Measurements from ENCODE around the gene CCDC27. TPM values are rescaled to one million over a fixed set of nuclear protein-coding genes. Genes with fewer than 3 reads are reported as not detected.

Gene CCDC27
- total RNA-seq, 1 experiment from 2014 or later = not detected

DNA sequence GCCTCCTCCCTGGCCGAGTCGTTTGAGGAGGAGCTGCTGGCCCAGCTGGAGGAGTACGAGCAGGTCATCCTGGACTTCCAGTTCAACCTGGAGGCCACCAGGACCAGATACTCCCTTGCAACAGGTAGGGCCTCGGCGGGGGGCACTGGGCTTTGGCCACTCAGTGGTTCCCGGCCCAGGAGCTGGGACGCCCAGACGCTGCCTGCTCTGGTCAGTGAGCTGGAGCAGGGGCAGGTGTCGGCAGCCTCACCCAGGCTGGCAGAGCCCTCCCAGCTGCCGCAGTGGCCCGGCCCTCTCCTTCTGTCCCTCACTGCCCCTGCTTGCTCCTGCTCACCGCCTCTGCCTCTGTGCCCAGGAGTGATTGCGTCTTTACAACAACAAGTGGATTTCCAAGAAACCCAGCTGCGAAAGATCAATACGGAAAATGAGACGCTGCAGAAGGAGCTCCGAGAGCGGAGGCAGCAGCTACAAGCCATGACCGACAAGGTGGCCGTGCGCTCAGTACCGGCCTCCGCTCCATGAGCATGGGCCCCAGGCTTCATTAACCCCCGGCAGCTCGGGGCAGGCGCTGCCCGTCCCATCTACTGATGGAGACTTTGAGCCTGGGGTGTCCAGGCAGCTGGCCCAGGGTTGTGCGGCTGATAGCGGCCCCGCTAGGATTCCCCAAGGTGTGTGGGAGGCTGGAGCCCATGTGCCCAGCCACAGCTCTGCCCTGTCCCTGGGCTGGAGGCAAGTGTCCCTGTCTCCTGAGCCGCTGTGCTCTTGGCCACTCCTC lies 11.3 kb downstream of the CCDC27 start:
- no peaks in the 10 kb centered on the region for H3K4me1 ChIP-seq (ENCODE audit: insufficient read depth, low read length)
- no peak for ATAC-seq
- H3K9ac ChIP-seq (ENCODE audit: low read length) = no peak overlapping the region
- POLR2A ChIA-PET (ENCODE audit: unreplicated experiment) = no interaction called here
- no peak overlapping the region for H3K4me3 ChIP-seq (ENCODE audit: low read length)
- DNase-seq = no peak
- H3K27ac ChIP-seq (ENCODE audit: low read length) = no peak overlapping the region
- H3K9me2 ChIP-seq (replicated peaks; ENCODE audit: low read length) = no peaks in the 10 kb centered on the region
- H4K20me1 ChIP-seq (ENCODE audit: low read length) = no peaks in the 10 kb centered on the region
- no peaks in the 10 kb centered on the region for H3K9me3 ChIP-seq (ENCODE audit: low read length)
- intact Hi-C loops (cut with micrococcal nuclease) = no loop called here
- no peak overlapping the region for H2AFZ ChIP-seq (ENCODE audit: low read length)
- CTCF ChIA-PET = no interaction called here
- peaks cover 82% of the 10 kb centered on the region for H3K27me3 ChIP-seq (ENCODE audit: low read length)
- no peaks in the 10 kb centered on the region for H3K36me3 ChIP-seq (ENCODE audit: low read depth, low read length)
- no peaks in the 10 kb centered on the region for H3F3A ChIP-seq (ENCODE audit: low read length, unreplicated experiment)
- no TSS peak for BruUV-seq (replicated peaks)
- H3K79me2 ChIP-seq (ENCODE audit: low read length) = no peaks in the 10 kb centered on the region
- no peak overlapping the region for H3K4me2 ChIP-seq (ENCODE audit: low read length)
- TF ChIP-seq EZH2 (IDR thresholded peaks at IDR 0.05; ENCODE audit: low read length, unreplicated experiment) (no peak), EZH2phosphoT487 (IDR thresholded peaks at IDR 0.05; ENCODE audit: borderline replicate concordance, low read length) (no peak)
- TF ChIP-seq, protein P1, sequence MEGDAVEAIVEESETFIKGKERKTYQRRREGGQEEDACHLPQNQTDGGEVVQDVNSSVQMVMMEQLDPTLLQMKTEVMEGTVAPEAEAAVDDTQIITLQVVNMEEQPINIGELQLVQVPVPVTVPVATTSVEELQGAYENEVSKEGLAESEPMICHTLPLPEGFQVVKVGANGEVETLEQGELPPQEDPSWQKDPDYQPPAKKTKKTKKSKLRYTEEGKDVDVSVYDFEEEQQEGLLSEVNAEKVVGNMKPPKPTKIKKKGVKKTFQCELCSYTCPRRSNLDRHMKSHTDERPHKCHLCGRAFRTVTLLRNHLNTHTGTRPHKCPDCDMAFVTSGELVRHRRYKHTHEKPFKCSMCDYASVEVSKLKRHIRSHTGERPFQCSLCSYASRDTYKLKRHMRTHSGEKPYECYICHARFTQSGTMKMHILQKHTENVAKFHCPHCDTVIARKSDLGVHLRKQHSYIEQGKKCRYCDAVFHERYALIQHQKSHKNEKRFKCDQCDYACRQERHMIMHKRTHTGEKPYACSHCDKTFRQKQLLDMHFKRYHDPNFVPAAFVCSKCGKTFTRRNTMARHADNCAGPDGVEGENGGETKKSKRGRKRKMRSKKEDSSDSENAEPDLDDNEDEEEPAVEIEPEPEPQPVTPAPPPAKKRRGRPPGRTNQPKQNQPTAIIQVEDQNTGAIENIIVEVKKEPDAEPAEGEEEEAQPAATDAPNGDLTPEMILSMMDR (conservative IDR thresholded peaks at IDR 0.05; ENCODE audit: low read depth, low read length) = no peak

GRCh38 chr1:3767328-3767925 lies 15.2 kb downstream of the CCDC27 start:
- Histone ChIP-seq H3K9me2 (replicated peaks; ENCODE audit: low read length) (no peaks in the 10 kb centered on the region), H3K36me3 (ENCODE audit: low read depth, low read length) (no peaks in the 10 kb centered on the region), H3K4me1 (ENCODE audit: insufficient read depth, low read length) (peaks cover 5% of the 10 kb centered on the region; the same call in 1 of the 2 replicates), H2AFZ (ENCODE audit: low read length) (no peak overlapping the region), H3K27ac (ENCODE audit: low read length) (no peak overlapping the region), H3K4me3 (ENCODE audit: low read length) (no peak overlapping the region), H3K79me2 (ENCODE audit: low read length) (no peaks in the 10 kb centered on the region), H4K20me1 (ENCODE audit: low read length) (no peaks in the 10 kb centered on the region), H3F3A (ENCODE audit: low read length, unreplicated experiment) (no peaks in the 10 kb centered on the region), H3K27me3 (ENCODE audit: low read length) (peaks cover 47% of the 10 kb centered on the region), H3K4me2 (ENCODE audit: low read length) (no peak overlapping the region), H3K9me3 (ENCODE audit: low read length) (no peaks in the 10 kb centered on the region), H3K9ac (ENCODE audit: low read length) (no peak overlapping the region)
- TF ChIP-seq EZH2phosphoT487 (IDR thresholded peaks at IDR 0.05; ENCODE audit: borderline replicate concordance, low read length) = no peak
- TF ChIP-seq, protein P1 (conservative IDR thresholded peaks at IDR 0.05; ENCODE audit: low read depth, low read length) = no peak
- no peak for TF ChIP-seq EZH2 (IDR thresholded peaks at IDR 0.05; ENCODE audit: low read length, unreplicated experiment)
- ChIA-PET CTCF (interaction anchor here (0.9 kb wide), 1 partner anchor 8 kb away, joined by 3 read pairs; no protein-coding TSS in a partner anchor), POLR2A (ENCODE audit: unreplicated experiment) (no interaction called here)
- no peak for DNase-seq
- no peak for ATAC-seq
- no TSS peak for BruUV-seq (replicated peaks)
- intact Hi-C loops (cut with micrococcal nuclease) = no loop called here
